ENCODE results near the gene REEP3. TPM values are rescaled to one million over a fixed set of nuclear protein-coding genes. Genes with fewer than 3 reads are reported as not detected.
A peak's percentile ranks its signal among the peaks of the same experiment; 100 is the strongest.

REEP3 gene
- total RNA-seq, 1 experiment from 2014 or later, result 135 TPM

DNA sequence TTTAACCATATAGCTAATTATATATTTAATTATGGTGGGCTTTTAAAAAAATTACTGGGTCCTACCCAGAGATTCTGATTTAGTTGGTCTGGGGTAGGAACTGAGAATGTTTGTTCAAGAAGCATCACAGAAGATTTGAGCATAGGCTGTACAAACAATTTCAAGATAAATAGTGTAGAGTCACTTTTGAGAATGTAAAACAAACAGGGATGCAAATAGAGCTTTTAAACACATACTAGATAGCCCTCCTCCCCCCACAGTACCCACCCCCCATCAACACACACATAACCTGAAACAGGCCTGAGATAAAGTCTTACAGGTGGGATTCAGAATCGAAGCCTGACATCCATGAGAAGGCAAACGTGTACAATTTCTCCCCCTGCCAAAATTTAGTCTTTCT is 15.6 kb upstream of the REEP3 start:
- DNase-seq (ENCODE audit: low read depth, low spot score) (no peak), ATAC-seq (no peak)
- H3K9me3 ChIP-seq (ENCODE audit: control insufficient read depth, insufficient read depth, low read depth, low read length), result no peaks in the 10 kb centered on the region
- no peaks in the 10 kb centered on the region for H3K27me3 ChIP-seq (ENCODE audit: control insufficient read depth, insufficient read depth, low read length)
- TF ChIP-seq, protein P1, sequence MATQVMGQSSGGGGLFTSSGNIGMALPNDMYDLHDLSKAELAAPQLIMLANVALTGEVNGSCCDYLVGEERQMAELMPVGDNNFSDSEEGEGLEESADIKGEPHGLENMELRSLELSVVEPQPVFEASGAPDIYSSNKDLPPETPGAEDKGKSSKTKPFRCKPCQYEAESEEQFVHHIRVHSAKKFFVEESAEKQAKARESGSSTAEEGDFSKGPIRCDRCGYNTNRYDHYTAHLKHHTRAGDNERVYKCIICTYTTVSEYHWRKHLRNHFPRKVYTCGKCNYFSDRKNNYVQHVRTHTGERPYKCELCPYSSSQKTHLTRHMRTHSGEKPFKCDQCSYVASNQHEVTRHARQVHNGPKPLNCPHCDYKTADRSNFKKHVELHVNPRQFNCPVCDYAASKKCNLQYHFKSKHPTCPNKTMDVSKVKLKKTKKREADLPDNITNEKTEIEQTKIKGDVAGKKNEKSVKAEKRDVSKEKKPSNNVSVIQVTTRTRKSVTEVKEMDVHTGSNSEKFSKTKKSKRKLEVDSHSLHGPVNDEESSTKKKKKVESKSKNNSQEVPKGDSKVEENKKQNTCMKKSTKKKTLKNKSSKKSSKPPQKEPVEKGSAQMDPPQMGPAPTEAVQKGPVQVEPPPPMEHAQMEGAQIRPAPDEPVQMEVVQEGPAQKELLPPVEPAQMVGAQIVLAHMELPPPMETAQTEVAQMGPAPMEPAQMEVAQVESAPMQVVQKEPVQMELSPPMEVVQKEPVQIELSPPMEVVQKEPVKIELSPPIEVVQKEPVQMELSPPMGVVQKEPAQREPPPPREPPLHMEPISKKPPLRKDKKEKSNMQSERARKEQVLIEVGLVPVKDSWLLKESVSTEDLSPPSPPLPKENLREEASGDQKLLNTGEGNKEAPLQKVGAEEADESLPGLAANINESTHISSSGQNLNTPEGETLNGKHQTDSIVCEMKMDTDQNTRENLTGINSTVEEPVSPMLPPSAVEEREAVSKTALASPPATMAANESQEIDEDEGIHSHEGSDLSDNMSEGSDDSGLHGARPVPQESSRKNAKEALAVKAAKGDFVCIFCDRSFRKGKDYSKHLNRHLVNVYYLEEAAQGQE (IDR thresholded peaks at IDR 0.05; ENCODE audit: insufficient read depth in 1 of 2, low read depth in 2 of 2, low read length in 1 of 2), result no peak
- TF ChIP-seq, protein P2, sequence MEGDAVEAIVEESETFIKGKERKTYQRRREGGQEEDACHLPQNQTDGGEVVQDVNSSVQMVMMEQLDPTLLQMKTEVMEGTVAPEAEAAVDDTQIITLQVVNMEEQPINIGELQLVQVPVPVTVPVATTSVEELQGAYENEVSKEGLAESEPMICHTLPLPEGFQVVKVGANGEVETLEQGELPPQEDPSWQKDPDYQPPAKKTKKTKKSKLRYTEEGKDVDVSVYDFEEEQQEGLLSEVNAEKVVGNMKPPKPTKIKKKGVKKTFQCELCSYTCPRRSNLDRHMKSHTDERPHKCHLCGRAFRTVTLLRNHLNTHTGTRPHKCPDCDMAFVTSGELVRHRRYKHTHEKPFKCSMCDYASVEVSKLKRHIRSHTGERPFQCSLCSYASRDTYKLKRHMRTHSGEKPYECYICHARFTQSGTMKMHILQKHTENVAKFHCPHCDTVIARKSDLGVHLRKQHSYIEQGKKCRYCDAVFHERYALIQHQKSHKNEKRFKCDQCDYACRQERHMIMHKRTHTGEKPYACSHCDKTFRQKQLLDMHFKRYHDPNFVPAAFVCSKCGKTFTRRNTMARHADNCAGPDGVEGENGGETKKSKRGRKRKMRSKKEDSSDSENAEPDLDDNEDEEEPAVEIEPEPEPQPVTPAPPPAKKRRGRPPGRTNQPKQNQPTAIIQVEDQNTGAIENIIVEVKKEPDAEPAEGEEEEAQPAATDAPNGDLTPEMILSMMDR (IDR thresholded peaks at IDR 0.05), result no peak
- no peak for TF ChIP-seq POLR2AphosphoS5 (IDR thresholded peaks at IDR 0.05; ENCODE audit: low read depth, low read length)
- no peak for TF ChIP-seq SIN3A (IDR thresholded peaks at IDR 0.05; ENCODE audit: borderline replicate concordance, insufficient read depth, low read depth, low read length)
- TF ChIP-seq TCF7L2 (IDR thresholded peaks at IDR 0.05; ENCODE audit: low read depth, low read length), result no peak
- no TSS peak for BruUV-seq (replicated peaks)
- no peaks in the 10 kb centered on the region for H3K36me3 ChIP-seq (ENCODE audit: control insufficient read depth, insufficient read depth, low read length)
- POLR2A ChIA-PET, result interaction anchor here (0.7 kb wide), 1 partner anchor 24 kb away, joined by 3 read pairs; no protein-coding TSS in a partner anchor
- CTCF ChIA-PET, result interaction anchor here (0.5 kb wide), 2 partner anchors 23 to 215 kb away, joined by 3 read pairs; no protein-coding TSS in a partner anchor
- H3K27ac ChIP-seq (ENCODE audit: low read length), result no peak overlapping the region
- in situ Hi-C loops (cut with HindIII; ENCODE audit: low pct_unique_long_range_greater_than_20kb, low sequenced_read_pairs) (no loop called here), intact Hi-C loops (cut with micrococcal nuclease; ENCODE audit: unreplicated experiment) (no loop called here)
- no peak overlapping the region for H3K4me3 ChIP-seq (ENCODE audit: low read depth in 2 of 2, low read length in 2 of 2)
- H3K4me1 ChIP-seq (ENCODE audit: control insufficient read depth, insufficient read depth, low read length), result peaks cover 9% of the 10 kb centered on the region

DNA sequence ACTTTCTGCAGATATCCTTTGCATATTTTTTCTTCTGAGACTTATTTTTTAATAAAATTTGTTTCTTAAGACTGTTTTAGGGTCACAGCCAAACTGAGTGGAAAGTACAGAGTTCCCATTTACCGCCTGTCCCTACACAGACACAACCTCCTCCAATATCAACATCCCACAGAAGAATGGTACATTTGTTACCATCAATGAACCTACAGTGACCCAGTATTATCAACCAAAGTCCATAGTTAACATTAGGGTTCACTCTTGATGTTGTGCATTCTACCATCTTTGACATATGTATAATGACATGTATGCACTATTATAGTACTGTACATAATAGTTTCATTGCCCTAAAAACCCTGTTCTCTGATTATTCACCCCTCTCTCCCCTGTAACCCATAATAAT is 14.6 kb upstream of the REEP3 start:
- no TSS peak for BruUV-seq (replicated peaks)
- Histone ChIP-seq H3K36me3 (ENCODE audit: control insufficient read depth, insufficient read depth, low read length) (no peaks in the 10 kb centered on the region), H3K27me3 (ENCODE audit: control insufficient read depth, insufficient read depth, low read length) (no peaks in the 10 kb centered on the region), H3K4me1 (ENCODE audit: control insufficient read depth, insufficient read depth, low read length) (peaks cover 9% of the 10 kb centered on the region), H3K27ac (ENCODE audit: low read length) (peak overlapping the region; percentile 6; the same call in 1 of the 2 replicates), H3K4me3 (ENCODE audit: low read depth in 2 of 2, low read length in 2 of 2) (no peak overlapping the region), H3K9me3 (ENCODE audit: control insufficient read depth, insufficient read depth, low read depth, low read length) (no peaks in the 10 kb centered on the region)
- TF ChIP-seq, protein P2 (IDR thresholded peaks at IDR 0.05), result no peak
- TF ChIP-seq TCF7L2 (IDR thresholded peaks at IDR 0.05; ENCODE audit: low read depth, low read length), result no peak
- TF ChIP-seq POLR2AphosphoS5 (IDR thresholded peaks at IDR 0.05; ENCODE audit: low read depth, low read length), result no peak
- TF ChIP-seq, protein P1 (IDR thresholded peaks at IDR 0.05; ENCODE audit: insufficient read depth in 1 of 2, low read depth in 2 of 2, low read length in 1 of 2), result no peak
- TF ChIP-seq SIN3A (IDR thresholded peaks at IDR 0.05; ENCODE audit: borderline replicate concordance, insufficient read depth, low read depth, low read length), result no peak
- in situ Hi-C loops (cut with HindIII; ENCODE audit: low pct_unique_long_range_greater_than_20kb, low sequenced_read_pairs) (no loop called here), intact Hi-C loops (cut with micrococcal nuclease; ENCODE audit: unreplicated experiment) (no loop called here)
- ChIA-PET POLR2A (no interaction called here), CTCF (no interaction called here)
- DNase-seq (ENCODE audit: low read depth, low spot score) (no peak), ATAC-seq (no peak)
